Measurements from ENCODE around the gene FAM237A.

DNA sequence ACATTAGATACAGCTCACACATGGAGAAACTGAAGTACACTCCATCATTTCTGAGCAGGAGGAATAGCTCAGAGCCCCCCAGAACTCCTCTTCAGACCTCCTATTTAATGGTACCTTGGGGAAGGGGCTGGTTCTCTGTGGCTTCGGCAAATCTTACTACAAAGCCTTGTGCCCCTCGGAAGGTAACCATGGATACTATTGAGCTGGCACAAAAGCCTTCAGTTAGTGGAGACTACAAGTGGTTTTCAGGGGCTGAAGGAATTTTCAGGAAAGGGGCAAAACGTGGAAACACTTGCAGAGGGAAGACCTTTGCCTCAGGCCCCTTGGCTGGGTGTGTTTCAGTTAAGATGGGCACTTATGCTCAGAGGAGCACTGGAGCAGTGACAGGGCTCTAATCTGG lies 1.1 kb upstream of the FAM237A start:
- TF ChIP-seq, protein P1, sequence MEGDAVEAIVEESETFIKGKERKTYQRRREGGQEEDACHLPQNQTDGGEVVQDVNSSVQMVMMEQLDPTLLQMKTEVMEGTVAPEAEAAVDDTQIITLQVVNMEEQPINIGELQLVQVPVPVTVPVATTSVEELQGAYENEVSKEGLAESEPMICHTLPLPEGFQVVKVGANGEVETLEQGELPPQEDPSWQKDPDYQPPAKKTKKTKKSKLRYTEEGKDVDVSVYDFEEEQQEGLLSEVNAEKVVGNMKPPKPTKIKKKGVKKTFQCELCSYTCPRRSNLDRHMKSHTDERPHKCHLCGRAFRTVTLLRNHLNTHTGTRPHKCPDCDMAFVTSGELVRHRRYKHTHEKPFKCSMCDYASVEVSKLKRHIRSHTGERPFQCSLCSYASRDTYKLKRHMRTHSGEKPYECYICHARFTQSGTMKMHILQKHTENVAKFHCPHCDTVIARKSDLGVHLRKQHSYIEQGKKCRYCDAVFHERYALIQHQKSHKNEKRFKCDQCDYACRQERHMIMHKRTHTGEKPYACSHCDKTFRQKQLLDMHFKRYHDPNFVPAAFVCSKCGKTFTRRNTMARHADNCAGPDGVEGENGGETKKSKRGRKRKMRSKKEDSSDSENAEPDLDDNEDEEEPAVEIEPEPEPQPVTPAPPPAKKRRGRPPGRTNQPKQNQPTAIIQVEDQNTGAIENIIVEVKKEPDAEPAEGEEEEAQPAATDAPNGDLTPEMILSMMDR (IDR thresholded peaks at IDR 0.05) = no peak
- TF ChIP-seq POLR2A (IDR thresholded peaks at IDR 0.05) = no peak
